Measurements from ENCODE around the gene HAO1.

- TF ChIP-seq CTCF (conservative IDR thresholded peaks at IDR 0.05): no peak
- no peak for TF ChIP-seq EZH2 (IDR thresholded peaks at IDR 0.05; ENCODE audit: low read depth)
These were observed 27.1 kb upstream of the HAO1 start for GRCh38 chr20:7967199-7967844.

All from PC-9 (cell line).